A549 (cell line): Measurements from ENCODE around the gene QSOX1. TPM values are rescaled to one million over a fixed set of nuclear protein-coding genes. Genes with fewer than 3 reads are reported as not detected.
"Not testable (repeated sequence)": the region's sequence is repeated elsewhere in the genome, so short reads cannot be mapped to it uniquely, and the experiment has no call there.

Experiments
- ATAC-seq, 2 experiments: fragments of 200-7000 bp in 1 of 2; fragments of >200 bp in 1 of 2; cut with Nextera tagmentation in 1 of 2; cut with Tn5 transposase in 1 of 2; 3 replicates each; pipeline versions ENCODE4 v1.8.0 to v1.9.1; 2018 to 2020; ENCODE audit warnings: mild to moderate bottlenecking in 1 of 2, moderate library complexity in 1 of 2
- CTCF ChIA-PET: fragments of 300-600 bp; sonication (Branson Sonifier 250); formaldehyde crosslinking; extraction: SDS; loops from one replicate; lab custom pipeline; 2021; ENCODE audit warnings: antibody characterized with exemption, inconsistent platforms; lab: Yijun Ruan, JAX
- POLR2A ChIA-PET: fragments of 350-600 bp; formaldehyde crosslinking; extraction: SDS; loops from one replicate; lab custom pipeline; 2021; ENCODE audit warnings: antibody characterized with exemption, inconsistent platforms; lab: Yijun Ruan, JAX
- DNase-seq, 2 experiments: peaks; one replicate each; pipeline versions ENCODE4 v3.0.0 to v3.0.0-alpha.2; 2011 to 2016; ENCODE audit warnings: low read depth in 1 of 2, low spot score in 1 of 2
- FAIRE-seq: peaks from 2 replicates; lab custom pipeline; 2011; peaks lifted over from hg19 to GRCh38; lab: Jason Lieb, UNC
- H3K27ac ChIP-seq, 2 experiments: fragments of >200 bp; sonication (Bioruptor Twin); formaldehyde crosslinking; 3 replicates each; pipeline ENCODE4 v1.5.1; 2016 to 2017
- H3K4me1 ChIP-seq: fragments of >200 bp; sonication (Bioruptor Twin); formaldehyde crosslinking; 3 replicates; pipeline ENCODE4 v1.6.1; 2016
- H3K4me2 ChIP-seq: fragments of >200 bp; sonication (Bioruptor Twin); formaldehyde crosslinking; 3 replicates; pipeline ENCODE4 v1.6.1; 2016
- H3K4me3 ChIP-seq: fragments of >200 bp; sonication (Bioruptor Twin); formaldehyde crosslinking; 3 replicates; pipeline ENCODE4 v1.5.1; 2016
- H3K9me3 ChIP-seq: fragments of >200 bp; sonication (Bioruptor Twin); formaldehyde crosslinking; 3 replicates; pipeline ENCODE4 v1.6.1; 2016
- CBX8 ChIP-seq: fragments of 200-600 bp; sonication (generic); IDR thresholded peaks from 2 replicates; pipeline ENCODE4 v1.6.1; 2016
- EHF ChIP-seq: fragments of 250-450 bp; sonication (Bioruptor Pico); IDR thresholded peaks from 2 replicates; pipeline ENCODE4 v1.5.0; 2020; ENCODE audit warnings: mild to moderate bottlenecking
- EHMT2 ChIP-seq: fragments of 200-600 bp; sonication (generic); IDR thresholded peaks from 2 replicates; pipeline ENCODE4 v1.6.1; 2016; ENCODE audit warnings: antibody characterized with exemption, low read depth, mild to moderate bottlenecking, moderate library complexity
- EP300 ChIP-seq, 2 experiments: fragments of >200 bp; sonication (Bioruptor Twin); formaldehyde crosslinking; IDR thresholded peaks; 2 replicates in 1 of 2; 3 replicates in 1 of 2; pipeline ENCODE4 v1.6.1; 2016 to 2017
- ESRRA ChIP-seq: fragments of 150-350 bp; IDR thresholded peaks from 2 replicates; pipeline ENCODE4 v1.6.1; 2014; ENCODE audit warnings: mild to moderate bottlenecking, low read length, borderline replicate concordance
- FOXS1 ChIP-seq: fragments of 250-450 bp; sonication (Bioruptor Pico); IDR thresholded peaks from 2 replicates; pipeline ENCODE4 v1.5.0; 2020; ENCODE audit warnings: mild to moderate bottlenecking, moderate library complexity
- HDAC2 ChIP-seq: fragments of 200-600 bp; sonication (generic); IDR thresholded peaks from 2 replicates; pipeline ENCODE4 v1.6.1; 2016
- HOXA7 ChIP-seq: fragments of 250-450 bp; sonication (Bioruptor Pico); IDR thresholded peaks from 2 replicates; pipeline ENCODE4 v1.5.0; 2020; ENCODE audit warnings: mild to moderate bottlenecking, moderate library complexity
- HOXB13 ChIP-seq: fragments of 250-450 bp; sonication (Bioruptor Pico); IDR thresholded peaks from 2 replicates; pipeline ENCODE4 v1.5.0; 2020; ENCODE audit warnings: low read depth, mild to moderate bottlenecking, moderate library complexity
- JUNB ChIP-seq: fragments of >200 bp; sonication (Bioruptor Twin); formaldehyde crosslinking; IDR thresholded peaks from 2 replicates; pipeline ENCODE4 v1.6.1; 2016
- MYC ChIP-seq: IDR thresholded peaks from 2 replicates; pipeline ENCODE4 v1.6.1; 2012; ENCODE audit warnings: mild to moderate bottlenecking, inconsistent platforms, low read length, improper control_type of control experiment, borderline replicate concordance
- NR3C1 ChIP-seq: fragments of >200 bp; sonication (Bioruptor Twin); formaldehyde crosslinking; IDR thresholded peaks from 3 replicates; pipeline ENCODE4 v1.6.1; 2017
- POLR2A ChIP-seq: IDR thresholded peaks from 2 replicates; pipeline ENCODE4 v1.6.1; 2012; ENCODE audit warnings: mild to moderate bottlenecking, low read length
- RFX5 ChIP-seq: fragments of 450-650 bp; IDR thresholded peaks from 2 replicates; pipeline ENCODE4 v1.7.1; 2014; ENCODE audit warnings: antibody characterized with exemption, mild to moderate bottlenecking, moderate library complexity
- RNF2 ChIP-seq: fragments of 200-600 bp; sonication (generic); IDR thresholded peaks from 2 replicates; pipeline ENCODE4 v1.6.1; 2016; ENCODE audit warnings: low read depth, mild to moderate bottlenecking, antibody characterized with exemption, moderate library complexity, borderline replicate concordance
- SMC3 ChIP-seq: fragments of >200 bp; sonication (Bioruptor Twin); formaldehyde crosslinking; IDR thresholded peaks from 3 replicates; pipeline ENCODE4 v1.6.1; 2018; ENCODE audit warnings: inconsistent platforms
- TP53 ChIP-seq: fragments of 250-450 bp; sonication (Bioruptor Pico); IDR thresholded peaks from 2 replicates; pipeline ENCODE4 v1.5.0; 2021; ENCODE audit warnings: mild to moderate bottlenecking, moderate library complexity
- ZC3H11A ChIP-seq: fragments of 450-650 bp; IDR thresholded peaks from 2 replicates; pipeline ENCODE4 v1.6.1; 2014; ENCODE audit warnings: antibody characterized with exemption, mild to moderate bottlenecking
- ZNF302 ChIP-seq: fragments of 250-450 bp; sonication (Bioruptor Pico); IDR thresholded peaks from 2 replicates; pipeline ENCODE4 v1.9.0; 2021; ENCODE audit warnings: inconsistent platforms, mild to moderate bottlenecking, moderate library complexity
- WGBS: methylation state at CpG from one replicate; pipeline ENCODE4 v1.1.6; 2017; ENCODE audit errors: missing lambda C conversion rate; 5-methylcytosine and 5-hydroxymethylcytosine counted together
- polyA plus RNA-seq, 4 experiments: library from polyadenylated mRNA; depleted of rRNA in 3 of 4; stranded (reverse); fragments of >200 nt; fragmentation: RNase III in 1 of 4; extraction: RNeasy Plus Mini Kit Qiagen cat#74134 plus additional on column Dnase treatment in 1 of 4; gene quantifications; 2 replicates in 3 of 4; 3 replicates in 1 of 4; pipeline ENCODE4 v1.2.3, GENCODE V29; 2011 to 2017
- TF ChIP-seq, protein P1 (sequence below): fragments of 150-350 bp; IDR thresholded peaks from 2 replicates; pipeline ENCODE4 v1.6.1; 2014; ENCODE audit warnings: low read depth, mild to moderate bottlenecking, low read length
- TF ChIP-seq, protein P2 (sequence below): fragments of 450-650 bp; IDR thresholded peaks from 2 replicates; pipeline ENCODE4 v1.6.1; 2014; ENCODE audit warnings: antibody characterized with exemption
- TF ChIP-seq, protein P3 (sequence below): fragments of >200 bp; sonication (Bioruptor Twin); formaldehyde crosslinking; IDR thresholded peaks from 3 replicates; pipeline ENCODE4 v1.5.1; 2016

QSOX1 gene
- polyA plus RNA-seq, 2 of the 4 experiments (the other 2 are of a cell fraction), result 43.8 to 60.2 TPM

DNA sequence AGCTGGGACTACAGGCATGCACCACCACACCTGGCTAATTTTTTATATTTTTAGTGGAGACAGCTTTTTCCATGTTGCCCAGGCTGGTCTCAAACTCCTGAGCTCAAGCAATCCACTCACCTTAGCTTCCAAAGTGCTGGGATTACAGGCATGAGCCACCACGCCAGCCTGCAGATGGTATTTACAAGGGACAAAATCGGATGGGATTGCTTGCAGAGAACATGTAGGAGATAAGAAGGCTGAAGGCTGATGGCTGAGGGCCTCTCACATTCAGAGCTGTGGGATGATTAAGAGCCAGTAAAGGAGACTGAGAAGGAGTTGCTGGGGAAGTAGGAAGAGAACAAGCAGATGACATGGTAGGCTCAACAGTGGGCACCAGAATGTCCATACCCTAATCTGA is 24.0 kb upstream of the QSOX1 start (continued):
- TF ChIP-seq ESRRA, result no peak
- TF ChIP-seq RFX5, result no peak
- TF ChIP-seq JUNB, result no peak
- TF ChIP-seq, protein P1, sequence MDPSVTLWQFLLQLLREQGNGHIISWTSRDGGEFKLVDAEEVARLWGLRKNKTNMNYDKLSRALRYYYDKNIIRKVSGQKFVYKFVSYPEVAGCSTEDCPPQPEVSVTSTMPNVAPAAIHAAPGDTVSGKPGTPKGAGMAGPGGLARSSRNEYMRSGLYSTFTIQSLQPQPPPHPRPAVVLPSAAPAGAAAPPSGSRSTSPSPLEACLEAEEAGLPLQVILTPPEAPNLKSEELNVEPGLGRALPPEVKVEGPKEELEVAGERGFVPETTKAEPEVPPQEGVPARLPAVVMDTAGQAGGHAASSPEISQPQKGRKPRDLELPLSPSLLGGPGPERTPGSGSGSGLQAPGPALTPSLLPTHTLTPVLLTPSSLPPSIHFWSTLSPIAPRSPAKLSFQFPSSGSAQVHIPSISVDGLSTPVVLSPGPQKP, result no peak
- TF ChIP-seq SMC3, result no peak
- no peak for TF ChIP-seq HOXA7 (CRISPR knock-in tag)

DNA sequence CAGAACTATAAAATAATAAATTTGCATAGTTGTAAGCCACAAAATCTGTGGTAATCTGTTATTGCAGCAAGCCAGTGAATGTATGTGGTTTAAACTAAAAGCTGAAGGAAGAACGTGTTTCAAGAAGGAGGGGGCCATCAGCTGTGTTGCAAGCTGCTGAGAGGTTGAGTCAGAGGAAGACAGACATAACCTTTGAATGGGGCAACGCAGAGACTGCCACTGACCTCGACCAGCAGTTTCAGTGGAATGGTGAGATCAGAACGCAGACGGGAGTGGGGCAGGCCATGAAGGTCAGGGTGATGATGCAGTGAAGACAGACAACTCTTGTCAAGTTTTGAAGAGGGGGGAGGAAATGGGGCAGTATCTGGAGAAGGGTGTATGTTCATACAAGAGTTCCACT is 23.2 kb upstream of the QSOX1 start:
- DNase-seq, result peak in 1 of 2 experiments; percentile 24
- TF ChIP-seq MYC, result no peak
- no peak for TF ChIP-seq HOXB13 (CRISPR knock-in tag)
- no peak for TF ChIP-seq EHMT2
- TF ChIP-seq, protein P2, sequence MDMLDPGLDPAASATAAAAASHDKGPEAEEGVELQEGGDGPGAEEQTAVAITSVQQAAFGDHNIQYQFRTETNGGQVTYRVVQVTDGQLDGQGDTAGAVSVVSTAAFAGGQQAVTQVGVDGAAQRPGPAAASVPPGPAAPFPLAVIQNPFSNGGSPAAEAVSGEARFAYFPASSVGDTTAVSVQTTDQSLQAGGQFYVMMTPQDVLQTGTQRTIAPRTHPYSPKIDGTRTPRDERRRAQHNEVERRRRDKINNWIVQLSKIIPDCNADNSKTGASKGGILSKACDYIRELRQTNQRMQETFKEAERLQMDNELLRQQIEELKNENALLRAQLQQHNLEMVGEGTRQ, result no peak
- no peak for TF ChIP-seq POLR2A
- FAIRE-seq, result no peak
- no peak; a peak in 1 of 6 replicates for ATAC-seq
- Histone ChIP-seq H3K4me1 (0 out of 3 replicates have a peak, but pooled peaks cover 3% of the 10 kb centered on the region), H3K4me3 (no peak overlapping the region), H3K9me3 (no peaks in the 10 kb centered on the region), H3K27ac (no peak overlapping the region), H3K4me2 (no peak overlapping the region)
- CTCF ChIA-PET, result no interaction called here
- 41% methylated on average over 5 of the region's 5 CpGs for WGBS
- POLR2A ChIA-PET, result no interaction called here

DNA sequence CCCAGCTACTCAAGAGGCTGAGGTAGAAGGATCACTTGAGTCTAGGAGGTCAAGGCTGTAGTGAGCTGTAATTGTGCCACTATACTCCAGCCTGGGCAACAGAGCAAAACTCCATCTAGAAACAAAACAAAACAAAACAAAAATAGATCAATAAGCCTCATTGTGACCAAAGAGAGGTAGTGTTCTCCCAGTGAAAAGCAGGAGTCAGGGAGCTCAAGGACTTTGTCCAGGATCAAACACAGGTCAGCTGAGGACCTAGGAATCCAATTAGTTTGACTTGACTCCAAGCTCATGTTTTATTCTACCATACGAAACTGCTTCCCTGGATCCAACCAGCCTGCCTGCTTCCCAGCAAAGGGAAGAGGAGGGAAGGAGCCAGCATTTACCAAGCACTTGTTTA is 21.5 kb upstream of the QSOX1 start:
- DNase-seq (no peak), FAIRE-seq (no peak), ATAC-seq (no peak)
- Histone ChIP-seq H3K4me3 (no peak overlapping the region), H3K4me2 (no peak overlapping the region), H3K9me3 (no peaks in the 10 kb centered on the region), H3K27ac (no peak overlapping the region), H3K4me1 (0 out of 3 replicates have a peak, but pooled peaks cover 3% of the 10 kb centered on the region)
- WGBS, result 41% methylated on average over 1 of the region's 1 CpG
- POLR2A ChIA-PET, result no interaction called here
- CTCF ChIA-PET, result no interaction called here
- no peak for TF ChIP-seq HDAC2
- TF ChIP-seq ESRRA, result no peak
- no peak for TF ChIP-seq EHMT2
- TF ChIP-seq MYC, result no peak
- TF ChIP-seq NR3C1, result no peak
- no peak for TF ChIP-seq RNF2
- TF ChIP-seq ZC3H11A, result no peak
- no peak for TF ChIP-seq EP300 (IDR thresholded peaks at IDR 0.05)
- no peak for TF ChIP-seq JUNB
- TF ChIP-seq, protein P3, sequence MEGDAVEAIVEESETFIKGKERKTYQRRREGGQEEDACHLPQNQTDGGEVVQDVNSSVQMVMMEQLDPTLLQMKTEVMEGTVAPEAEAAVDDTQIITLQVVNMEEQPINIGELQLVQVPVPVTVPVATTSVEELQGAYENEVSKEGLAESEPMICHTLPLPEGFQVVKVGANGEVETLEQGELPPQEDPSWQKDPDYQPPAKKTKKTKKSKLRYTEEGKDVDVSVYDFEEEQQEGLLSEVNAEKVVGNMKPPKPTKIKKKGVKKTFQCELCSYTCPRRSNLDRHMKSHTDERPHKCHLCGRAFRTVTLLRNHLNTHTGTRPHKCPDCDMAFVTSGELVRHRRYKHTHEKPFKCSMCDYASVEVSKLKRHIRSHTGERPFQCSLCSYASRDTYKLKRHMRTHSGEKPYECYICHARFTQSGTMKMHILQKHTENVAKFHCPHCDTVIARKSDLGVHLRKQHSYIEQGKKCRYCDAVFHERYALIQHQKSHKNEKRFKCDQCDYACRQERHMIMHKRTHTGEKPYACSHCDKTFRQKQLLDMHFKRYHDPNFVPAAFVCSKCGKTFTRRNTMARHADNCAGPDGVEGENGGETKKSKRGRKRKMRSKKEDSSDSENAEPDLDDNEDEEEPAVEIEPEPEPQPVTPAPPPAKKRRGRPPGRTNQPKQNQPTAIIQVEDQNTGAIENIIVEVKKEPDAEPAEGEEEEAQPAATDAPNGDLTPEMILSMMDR, result no peak
- no peak for TF ChIP-seq FOXS1
- no peak for TF ChIP-seq CBX8
- TF ChIP-seq POLR2A, result no peak
- TF ChIP-seq ZNF302 (CRISPR knock-in tag), result no peak
- no peak for TF ChIP-seq TP53 (CRISPR knock-in tag)
- no peak for TF ChIP-seq EHF (CRISPR knock-in tag)

DNA sequence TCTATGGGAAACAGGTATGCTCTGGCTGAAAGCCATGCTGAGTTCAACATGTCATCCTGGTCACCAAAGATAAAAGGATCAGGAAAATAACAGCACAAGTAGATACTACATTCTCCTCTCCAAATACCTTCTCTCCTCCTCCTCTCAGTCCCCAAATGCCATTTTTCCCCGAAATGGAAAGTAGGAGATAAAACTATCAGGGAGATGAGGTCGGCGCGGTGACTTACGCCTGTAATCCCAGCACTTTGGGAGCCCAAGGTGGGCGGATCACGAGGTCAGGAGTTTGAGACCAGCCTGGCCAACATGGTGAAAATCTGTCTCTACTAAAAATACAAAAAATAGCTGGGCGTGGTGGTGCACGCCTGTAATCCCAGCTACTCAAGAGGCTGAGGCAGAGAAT is 21.0 kb upstream of the QSOX1 start:
- H3K4me3 ChIP-seq, H3K27ac ChIP-seq, H3K9me3 ChIP-seq, H3K4me1 ChIP-seq, H3K4me2 ChIP-seq, POLR2A ChIA-PET, CTCF ChIA-PET, FAIRE-seq, ATAC-seq, DNase-seq: not testable (repeated sequence)
- 74% methylated on average over 9 of the region's 9 CpGs for WGBS
